Right lobe of liver (tissue), 4 donors: ENCODE data around the gene WDFY2.

ENCODE experiments used
- CTCF ChIP-seq, 4 donors: fragments of 200-600 bp in 3 of 4; fragments of 450-650 bp in 1 of 4; IDR thresholded peaks; one replicate each; pipeline versions ENCODE4 v1.5.1 to v1.8.0; 2016 to 2022; ENCODE audit warnings: antibody characterized with exemption in 4 of 4, mild to moderate bottlenecking in 2 of 4
- POLR2A ChIP-seq: fragments of 450-650 bp; IDR thresholded peaks from one replicate; pipeline ENCODE4 v1.6.1; 2017; ENCODE audit warnings: antibody characterized with exemption, mild to moderate bottlenecking
- donor health status: DM: no; HTN: no; CAD: no.
- donor health status: DM: no; HTN: no; CAD: no.
- donor health status: DM: no; HTN: yes; CAD: no.

DNA sequence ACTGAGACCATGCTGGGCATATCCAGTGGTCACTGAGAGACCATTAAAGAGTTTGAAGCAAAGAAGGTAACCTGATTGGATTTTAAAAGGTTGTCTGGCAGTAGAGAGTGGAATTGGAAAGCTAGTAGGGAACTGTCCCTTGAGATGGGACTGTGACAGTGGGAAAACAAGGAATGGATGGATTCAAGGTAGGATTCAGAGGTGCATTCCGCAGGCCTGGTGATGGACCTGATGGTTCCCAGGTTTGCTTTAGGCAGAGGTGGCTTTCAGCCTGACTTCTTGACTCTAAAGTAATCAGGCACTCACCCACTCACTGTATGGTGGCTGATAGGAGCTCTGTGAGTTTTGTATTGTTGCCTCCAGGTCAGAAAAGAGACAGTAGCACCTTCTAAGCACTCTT, 146.7 kb downstream of the WDFY2 start:
- TF ChIP-seq POLR2A: no peak
- no peak for TF ChIP-seq CTCF (IDR thresholded peaks at IDR 0.05)
